Psoas muscle (tissue), 8 donors: Measurements from ENCODE around the gene LRRC71. TPM values are rescaled to one million over a fixed set of nuclear protein-coding genes. Genes with fewer than 3 reads are reported as not detected.

Experiments used
- ATAC-seq, 4 donors: fragments of 200-7000 bp; cut with Tn5 transposase; one replicate each; pipeline ENCODE4 v1.9.1; 2020; ENCODE audit warnings: moderate library complexity in 3 of 4, mild to moderate bottlenecking in 2 of 4
- DNase-seq, 2 donors: peaks; one replicate each; pipeline ENCODE4 v3.0.0-alpha.2; 2020
- H3K27ac ChIP-seq: fragments of 200-600 bp; one replicate; pipeline ENCODE4 v1.8.0; 2022
- H3K27me3 ChIP-seq, 3 donors: fragments of 200-600 bp in 1 of 3; one replicate each; pipeline versions ENCODE4 v1.6.1 to v1.8.0; 2013 to 2022; ENCODE audit warnings: low read length in 2 of 3, mild to moderate bottlenecking in 2 of 3, moderate library complexity in 1 of 3; ENCODE audit not compliant: insufficient read depth in 3 of 3
- H3K36me3 ChIP-seq, 2 donors: fragments of 200-600 bp in 1 of 2; one replicate each; pipeline versions ENCODE4 v1.6.1 to v1.8.0; 2013 to 2022; ENCODE audit warnings: low read depth in 1 of 2, mild to moderate bottlenecking in 1 of 2, moderate library complexity in 1 of 2; ENCODE audit not compliant: insufficient read depth in 1 of 2
- H3K4me1 ChIP-seq: fragments of 200-600 bp; one replicate; pipeline ENCODE4 v1.8.0; 2022
- H3K4me3 ChIP-seq: fragments of 200-600 bp; one replicate; pipeline ENCODE4 v1.8.0; 2022; ENCODE audit warnings: mild to moderate bottlenecking
- H3K9me3 ChIP-seq: fragments of 200-600 bp; one replicate; pipeline ENCODE4 v1.8.0; 2022
- WGBS, 3 donors: extraction: QIAGEN DNeasy Blood & Tissue Kit; methylation state at CpG; one replicate each; pipeline versions ENCODE4 v1.1.6 to v1.1.7; 2013; 5-methylcytosine and 5-hydroxymethylcytosine counted together
- intact Hi-C, 2 donors: fragments of 100-400 bp; cut with DNase I; formaldehyde crosslinking; loops; one replicate each; pipeline versions ENCODE4 v1.11.0 to v1.14.2; 2022
- polyA plus RNA-seq, 3 donors: library from polyadenylated mRNA; stranded (reverse); fragments of 200-250 nt; gene quantifications; one replicate each; pipeline ENCODE4 v1.2.3, GENCODE V29; 2013
- total RNA-seq, 4 donors: library from RNA; stranded (reverse); fragmentation: NEBNext Ultra II Directional in 2 of 4; extraction: Animal tissue kit (Norgen Biotek cat#: 25700) in 2 of 4; gene quantifications; one replicate each; pipeline versions ENCODE4 v1.2.1 to v1.2.4, GENCODE V29; 2021 to 2023
- TF ChIP-seq, protein P1 (sequence below): fragments of 200-600 bp; IDR thresholded peaks from one replicate; pipeline ENCODE4 v1.8.0; 2022; ENCODE audit warnings: antibody characterized with exemption
- donor health status: healthy with polysubstance abuse.
- donor health status: DM: no; HTN: no; CAD: no; lungs with moderate emphysema.
- donor health status: Bipolar disorder and iron deficiency.
- donor health status: healthy.
- donor health status: DM: yes; HTN: yes; CAD: no.
- donor health status: DM: no; HTN: no; CAD: no.
- donor health status: DM: no; HTN: no; CAD: no.
- donor health status: DM: yes; HTN: yes; CAD: no.

LRRC71 gene
- total and polyA plus RNA-seq, 7 donors, result 0.03 TPM; not detected in 5

DNA sequence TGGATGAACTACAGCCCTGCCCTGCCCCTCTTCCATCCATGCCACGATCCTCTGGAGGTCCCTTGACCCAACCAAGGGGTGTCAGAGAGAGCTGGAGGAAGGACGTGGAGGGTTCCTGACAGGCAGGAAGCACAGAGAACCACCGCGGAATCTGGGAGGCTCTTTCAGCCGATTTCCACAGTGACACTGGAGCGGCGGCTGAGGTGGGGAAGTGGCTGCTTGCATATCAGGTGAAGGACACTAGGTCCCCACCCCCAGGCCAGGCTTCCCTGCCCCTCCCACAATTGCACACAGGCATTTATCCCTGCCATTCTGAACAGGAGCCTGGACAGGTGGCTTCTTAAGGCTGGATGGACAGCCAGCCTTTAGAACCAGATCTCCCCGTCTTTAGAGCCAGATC is 17.5 kb downstream of the LRRC71 start:
- Histone ChIP-seq H3K27me3 (no peaks in the 10 kb centered on the region), H3K9me3 (no peaks in the 10 kb centered on the region), H3K27ac (no peak overlapping the region), H3K4me1 (no peaks in the 10 kb centered on the region), H3K36me3 (peaks cover 5 to 84% of the 10 kb centered on the region in 2 donors), H3K4me3 (no peak overlapping the region)
- TF ChIP-seq, protein P1, sequence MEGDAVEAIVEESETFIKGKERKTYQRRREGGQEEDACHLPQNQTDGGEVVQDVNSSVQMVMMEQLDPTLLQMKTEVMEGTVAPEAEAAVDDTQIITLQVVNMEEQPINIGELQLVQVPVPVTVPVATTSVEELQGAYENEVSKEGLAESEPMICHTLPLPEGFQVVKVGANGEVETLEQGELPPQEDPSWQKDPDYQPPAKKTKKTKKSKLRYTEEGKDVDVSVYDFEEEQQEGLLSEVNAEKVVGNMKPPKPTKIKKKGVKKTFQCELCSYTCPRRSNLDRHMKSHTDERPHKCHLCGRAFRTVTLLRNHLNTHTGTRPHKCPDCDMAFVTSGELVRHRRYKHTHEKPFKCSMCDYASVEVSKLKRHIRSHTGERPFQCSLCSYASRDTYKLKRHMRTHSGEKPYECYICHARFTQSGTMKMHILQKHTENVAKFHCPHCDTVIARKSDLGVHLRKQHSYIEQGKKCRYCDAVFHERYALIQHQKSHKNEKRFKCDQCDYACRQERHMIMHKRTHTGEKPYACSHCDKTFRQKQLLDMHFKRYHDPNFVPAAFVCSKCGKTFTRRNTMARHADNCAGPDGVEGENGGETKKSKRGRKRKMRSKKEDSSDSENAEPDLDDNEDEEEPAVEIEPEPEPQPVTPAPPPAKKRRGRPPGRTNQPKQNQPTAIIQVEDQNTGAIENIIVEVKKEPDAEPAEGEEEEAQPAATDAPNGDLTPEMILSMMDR, result no peak
- WGBS, 3 donors, result 77 to 83% (median 77%) methylated on average over 8 of the region's 8 CpGs
- ATAC-seq, result no peak
- intact Hi-C loops, result no loop called here
- peak in 1 of 2 donors; percentile 45 for DNase-seq

DNA sequence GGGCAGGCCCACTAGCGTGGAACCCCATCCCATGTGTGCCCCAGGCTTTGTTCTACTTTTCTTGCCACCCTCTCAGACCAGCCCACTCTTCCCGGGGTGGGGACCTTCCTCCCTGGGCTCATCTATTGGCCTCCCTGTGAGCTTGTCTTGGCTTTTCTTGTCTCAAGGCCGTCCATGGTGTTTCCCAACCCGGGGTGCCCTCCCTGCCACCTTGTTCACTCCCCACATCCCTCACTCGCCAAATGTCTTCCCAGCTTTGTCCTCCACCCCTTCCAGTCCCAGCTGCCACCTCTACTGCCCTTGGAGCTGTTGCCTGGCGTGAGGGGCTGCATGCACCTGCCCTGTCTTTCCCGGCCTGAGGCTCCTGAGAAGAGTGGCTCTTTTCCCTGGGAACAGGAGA is 18.4 kb downstream of the LRRC71 start:
- 79 to 88% (median 84%) methylated on average over 7 of the region's 7 CpGs for WGBS, 3 donors
- ATAC-seq, result no peak

DNA sequence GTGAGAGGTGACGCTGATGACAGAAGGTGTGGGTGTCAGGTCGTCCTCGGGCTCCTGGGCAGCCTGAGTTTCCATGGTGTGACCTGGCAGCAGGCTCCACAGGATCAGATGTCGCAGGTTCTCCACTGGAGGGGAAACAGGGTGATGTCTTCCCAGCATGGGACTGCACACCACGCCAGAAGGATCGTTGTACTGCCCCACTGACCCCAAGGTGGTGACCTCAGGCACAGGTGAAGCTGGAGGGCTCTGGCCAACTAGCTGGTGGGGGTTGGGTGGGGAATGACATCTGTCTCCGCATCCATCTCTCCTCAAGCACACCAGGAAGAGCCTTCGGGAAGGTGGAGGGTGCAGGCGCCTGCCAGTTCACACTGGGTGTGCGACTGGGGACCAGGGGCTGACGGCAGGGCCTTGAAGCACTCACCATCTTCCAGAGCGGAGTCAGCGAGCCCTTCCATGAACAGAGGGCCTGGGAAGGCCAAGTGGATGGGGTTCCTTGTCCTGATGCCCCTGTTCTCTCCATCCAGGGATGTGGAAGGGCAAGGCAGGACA is 19.4 kb downstream of the LRRC71 start:
- Histone ChIP-seq H3K4me1 (no peaks in the 10 kb centered on the region), H3K27me3 (no peaks in the 10 kb centered on the region), H3K9me3 (no peaks in the 10 kb centered on the region), H3K4me3 (no peak overlapping the region), H3K27ac (no peak overlapping the region), H3K36me3 (peaks cover 5 to 100% of the 10 kb centered on the region in 2 donors)
- DNase-seq (peak in 1 of 2 donors; percentile 39), ATAC-seq (no peak)
- TF ChIP-seq, protein P1, result no peak
- intact Hi-C loops, result no loop called here
- 73 to 82% (median 76%) methylated on average over 13 of the region's 13 CpGs for WGBS, 3 donors

More for the DNA sequence above, 18.4 kb downstream of the LRRC71 start:
- Histone ChIP-seq H3K27me3 (no peaks in the 10 kb centered on the region), H3K4me3 (no peak overlapping the region), H3K27ac (no peak overlapping the region), H3K9me3 (no peaks in the 10 kb centered on the region), H3K36me3 (peaks cover 5 to 93% of the 10 kb centered on the region in 2 donors), H3K4me1 (no peaks in the 10 kb centered on the region)
- intact Hi-C loops, result no loop called here
- TF ChIP-seq, protein P1, result no peak
- DNase-seq, result peak in 1 of 2 donors; percentile 26

DNA sequence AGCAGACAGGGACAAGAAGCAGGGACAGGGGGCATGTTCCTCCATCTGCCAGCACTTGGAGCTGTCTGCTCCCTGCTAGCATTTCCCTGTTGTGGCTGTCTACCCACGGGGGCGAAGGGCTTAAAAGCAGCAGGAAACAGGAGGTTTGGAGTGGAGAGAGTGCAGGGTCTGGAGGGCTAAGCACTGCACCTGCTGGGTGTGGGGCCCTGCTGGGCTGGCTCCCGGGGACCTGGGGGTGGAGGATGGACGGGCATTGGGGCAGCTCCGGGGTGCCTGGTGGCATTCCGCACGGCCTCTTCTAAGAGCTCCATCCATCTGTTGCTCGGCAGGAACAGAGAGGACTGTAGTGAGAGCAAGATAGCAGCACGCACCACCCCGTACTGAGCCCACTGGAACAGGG is 21.2 kb downstream of the LRRC71 start:
- peak in 1 of 2 donors; percentile 11 for DNase-seq

More for the DNA sequence above, 21.2 kb downstream of the LRRC71 start:
- no peaks in the 10 kb centered on the region for H3K27me3 ChIP-seq
- no peaks in the 10 kb centered on the region for H3K4me1 ChIP-seq
- H3K4me3 ChIP-seq, result no peak overlapping the region
- intact Hi-C loops, result no loop called here
- TF ChIP-seq, protein P1, result no peak
- 89 to 93% (median 89%) methylated on average over 10 of the region's 10 CpGs for WGBS, 3 donors
- H3K27ac ChIP-seq, result no peak overlapping the region
- peaks cover 5 to 100% of the 10 kb centered on the region in 2 donors for H3K36me3 ChIP-seq
- no peak for ATAC-seq
- no peaks in the 10 kb centered on the region for H3K9me3 ChIP-seq
